DOHH2 (cell line): ENCODE data around the gene SAPCD1.

ENCODE experiments used
- H3F3A ChIP-seq: fragments of 200-600 bp; sonication (generic), shearing (Covaris generic); 2 replicates; pipeline ENCODE4 v1.6.0; 2016; ENCODE audit warnings: antibody characterized with exemption, mild to moderate bottlenecking; ENCODE audit not compliant: control insufficient read depth, insufficient read depth
- H3K27ac ChIP-seq: fragments of 200-600 bp; sonication (generic); 2 replicates; pipeline ENCODE4 v1.5.1; 2014; ENCODE audit warnings: low read depth, mild to moderate bottlenecking, low read length, moderate library complexity
- H3K27me3 ChIP-seq: fragments of 200-600 bp; sonication (generic); 2 replicates; pipeline ENCODE4 v1.6.1; 2014; ENCODE audit warnings: mild to moderate bottlenecking, low read length, mixed read lengths; ENCODE audit not compliant: control insufficient read depth
- H3K36me3 ChIP-seq: fragments of 200-600 bp; sonication (generic); 2 replicates; pipeline ENCODE4 v1.6.1; 2014; ENCODE audit warnings: mild to moderate bottlenecking, low read length, moderate library complexity, mixed read lengths; ENCODE audit not compliant: control insufficient read depth
- H3K4me1 ChIP-seq: fragments of 200-600 bp; sonication (generic); 2 replicates; pipeline ENCODE4 v1.6.1; 2014; ENCODE audit warnings: mild to moderate bottlenecking, low read length, mixed read lengths; ENCODE audit not compliant: control insufficient read depth
- H3K4me2 ChIP-seq: fragments of 200-600 bp; sonication (generic); 2 replicates; pipeline ENCODE4 v1.6.0; 2014; ENCODE audit warnings: mild to moderate bottlenecking, low read length, moderate library complexity
- H3K4me3 ChIP-seq: fragments of 200-600 bp; sonication (generic); 2 replicates; pipeline ENCODE4 v1.5.1; 2014; ENCODE audit warnings: mild to moderate bottlenecking, low read length, mixed read lengths
- H3K79me2 ChIP-seq: fragments of 200-600 bp; sonication (generic); 2 replicates; pipeline ENCODE4 v1.6.1; 2014; ENCODE audit warnings: mild to moderate bottlenecking, low read length, mixed read lengths; ENCODE audit not compliant: control insufficient read depth
- H3K9me2 ChIP-seq: fragments of 200-600 bp; sonication (generic); replicated peaks from 2 replicates; pipeline ENCODE4 v1.6.1; 2014; ENCODE audit warnings: mild to moderate bottlenecking, low read length, mixed read lengths; ENCODE audit not compliant: control insufficient read depth
- H3K9me3 ChIP-seq: fragments of 200-600 bp; sonication (generic); 2 replicates; pipeline ENCODE4 v1.6.1; 2014; ENCODE audit warnings: antibody characterized with exemption, low read length, mixed read lengths; ENCODE audit not compliant: control insufficient read depth, insufficient read depth
- H4K20me1 ChIP-seq: fragments of 200-600 bp; sonication (generic); 2 replicates; pipeline ENCODE4 v1.6.0; 2014; ENCODE audit warnings: low read depth, mild to moderate bottlenecking, antibody characterized with exemption, low read length, moderate library complexity; ENCODE audit not compliant: control insufficient read depth, insufficient read depth
- CTCF ChIP-seq: fragments of 200-600 bp; sonication (generic); IDR thresholded peaks from one replicate; pipeline ENCODE4 v1.5.1; 2014; ENCODE audit warnings: antibody characterized with exemption, mild to moderate bottlenecking, low read depth, low read length; ENCODE audit not compliant: poor library complexity, severe bottlenecking
- EZH2phosphoT487 ChIP-seq: fragments of 200-600 bp; sonication (generic); IDR thresholded peaks from 2 replicates; pipeline ENCODE4 v1.6.1; 2017; ENCODE audit warnings: borderline replicate concordance, mild to moderate bottlenecking, antibody characterized with exemption, low read length, moderate library complexity, mixed read lengths

The SAPCD1 gene

GRCh38 chr6:31728767-31729514 lies 33.5 kb upstream of the SAPCD1 start, which contains the start of gene DDAH2:
TSS of gene DDAH2 (minus strand) at chr6:31729299. CDS start at chr6:31729161, 138 bp downstream.
- TF ChIP-seq EZH2phosphoT487: no peak
- peak; percentile 94 for TF ChIP-seq CTCF
- Histone ChIP-seq H3K27me3 (no peaks in the 10 kb centered on the region), H3K4me3 (peak within 1 kb of the TSS; percentile 86), H3K36me3 (peaks cover 59% of the 10 kb centered on the region), H3K4me2 (peak within 1 kb of the TSS; percentile 90), H3F3A (peaks cover 29% of the 10 kb centered on the region), H3K79me2 (peaks cover 9% of the 10 kb centered on the region), H4K20me1 (peaks cover 6% of the 10 kb centered on the region; the same call in 1 of the 2 replicates), H3K4me1 (peaks cover 45% of the 10 kb centered on the region), H3K9me3 (no peaks in the 10 kb centered on the region), H3K27ac (peak within 1 kb of the TSS; percentile 62), H3K9me2 (no peaks in the 10 kb centered on the region)

GRCh38 chr6:31729515-31729978 lies 32.9 kb upstream of the SAPCD1 start:
- Histone ChIP-seq H3K4me1 (peaks cover 51% of the 10 kb centered on the region), H3K9me2 (no peaks in the 10 kb centered on the region), H3K9me3 (no peaks in the 10 kb centered on the region), H3F3A (peaks cover 32% of the 10 kb centered on the region), H3K79me2 (peaks cover 15% of the 10 kb centered on the region), H3K27me3 (no peaks in the 10 kb centered on the region), H4K20me1 (peaks cover 12% of the 10 kb centered on the region; the same call in 1 of the 2 replicates), H3K36me3 (peaks cover 65% of the 10 kb centered on the region), H3K4me3 (peak overlapping the region; percentile 86), H3K4me2 (peak overlapping the region; percentile 90), H3K27ac (peak overlapping the region; percentile 35)
- TF ChIP-seq CTCF: peak; percentile 12
- TF ChIP-seq EZH2phosphoT487: no peak

- Histone ChIP-seq H3K27me3 (no peaks in the 10 kb centered on the region), H3K9me3 (no peaks in the 10 kb centered on the region), H3K36me3 (peaks cover 70% of the 10 kb centered on the region), H3K4me1 (peaks cover 55% of the 10 kb centered on the region), H3K4me3 (peak overlapping the region; percentile 86), H3F3A (peaks cover 33% of the 10 kb centered on the region), H3K9me2 (no peaks in the 10 kb centered on the region), H3K4me2 (peak overlapping the region; percentile 90), H4K20me1 (peaks cover 13% of the 10 kb centered on the region; the same call in 1 of the 2 replicates), H3K79me2 (peaks cover 21% of the 10 kb centered on the region), H3K27ac (peak overlapping the region; percentile 35)
- TF ChIP-seq CTCF: peak; percentile 15
- TF ChIP-seq EZH2phosphoT487: no peak
Measured at GRCh38 chr6:31729979-31730630, 32.4 kb upstream of the SAPCD1 start.
